GM21825 (cell line): Measurements from ENCODE around the gene RPIA.
"Not testable (repeated sequence)": the region's sequence is repeated elsewhere in the genome, so short reads cannot be mapped to it uniquely, and the experiment has no call there.

Experiments
- ATAC-seq: cut with Tn5 transposase; IDR thresholded peaks from one replicate; pipeline ENCODE4 v1.9.1; 2021; ENCODE audit warnings: mild to moderate bottlenecking, moderate library complexity; ENCODE audit not compliant: unreplicated experiment

RPIA gene

GRCh38 chr2:88729061-88729745, 37.7 kb downstream of the RPIA start:
- ATAC-seq, result no peak

- ATAC-seq, result no peak
Observed at GRCh38 chr2:88733155-88733902, 41.9 kb downstream of the RPIA start.

- no peak for ATAC-seq
Observed at GRCh38 chr2:88735133-88735532, 43.7 kb downstream of the RPIA start.

GRCh38 chr2:88735853-88736252, 44.4 kb downstream of the RPIA start:
- no peak for ATAC-seq

GRCh38 chr2:88736437-88736836, 45.0 kb downstream of the RPIA start:
- no peak for ATAC-seq

- ATAC-seq, result no peak
Observed at GRCh38 chr2:88737385-88737784, 45.9 kb downstream of the RPIA start.

- no peak for ATAC-seq
Observed at GRCh38 chr2:88738271-88738670, 46.8 kb downstream of the RPIA start.

GRCh38 chr2:88739985-88740600, 48.6 kb downstream of the RPIA start:
- ATAC-seq, result peak; percentile 84

GRCh38 chr2:88746929-88747490, 55.5 kb downstream of the RPIA start:
- no peak for ATAC-seq

- no peak for ATAC-seq
Observed at GRCh38 chr2:88747990-88748389, 56.5 kb downstream of the RPIA start.

- no peak for ATAC-seq
Observed at GRCh38 chr2:88751768-88752167, 60.3 kb downstream of the RPIA start.

GRCh38 chr2:88753833-88754584, 62.5 kb downstream of the RPIA start:
- peak; percentile 89 for ATAC-seq

- peak; percentile 22 for ATAC-seq
Observed at GRCh38 chr2:88754585-88755320, 63.3 kb downstream of the RPIA start.

- ATAC-seq, result no peak
Observed at GRCh38 chr2:88755836-88756235, 64.4 kb downstream of the RPIA start.

GRCh38 chr2:88757025-88757424, 65.6 kb downstream of the RPIA start:
- ATAC-seq, result no peak

GRCh38 chr2:88758702-88759101, 67.2 kb downstream of the RPIA start:
- ATAC-seq, result not testable (repeated sequence)

- ATAC-seq, result no peak
Observed at GRCh38 chr2:88760819-88761598, 69.5 kb downstream of the RPIA start.

- ATAC-seq, result no peak
Observed at GRCh38 chr2:88764141-88764849, 72.8 kb downstream of the RPIA start.

- ATAC-seq, result no peak
Observed at GRCh38 chr2:88764850-88765153, 73.3 kb downstream of the RPIA start.
